Loucy (cell line): ENCODE measurements around the gene GTF2F2.

Source experiments
- CTCF ChIP-seq: fragments of 200-600 bp; sonication (generic); conservative IDR thresholded peaks from 2 replicates; pipeline ENCODE4 v1.5.1; 2014; ENCODE audit warnings: mild to moderate bottlenecking, antibody characterized with exemption, low read length
- EZH2phosphoT487 ChIP-seq: fragments of 200-600 bp; IDR thresholded peaks from 2 replicates; pipeline ENCODE4 v1.6.1; 2018; ENCODE audit warnings: antibody characterized with exemption, mild to moderate bottlenecking, moderate library complexity, borderline replicate concordance

GRCh38 chr13:45122941-45123340 lies 2.6 kb downstream of the GTF2F2 start:
- TF ChIP-seq CTCF (no peak), EZH2phosphoT487 (no peak)
